ENCODE measurements around the gene CD180.

DNA sequence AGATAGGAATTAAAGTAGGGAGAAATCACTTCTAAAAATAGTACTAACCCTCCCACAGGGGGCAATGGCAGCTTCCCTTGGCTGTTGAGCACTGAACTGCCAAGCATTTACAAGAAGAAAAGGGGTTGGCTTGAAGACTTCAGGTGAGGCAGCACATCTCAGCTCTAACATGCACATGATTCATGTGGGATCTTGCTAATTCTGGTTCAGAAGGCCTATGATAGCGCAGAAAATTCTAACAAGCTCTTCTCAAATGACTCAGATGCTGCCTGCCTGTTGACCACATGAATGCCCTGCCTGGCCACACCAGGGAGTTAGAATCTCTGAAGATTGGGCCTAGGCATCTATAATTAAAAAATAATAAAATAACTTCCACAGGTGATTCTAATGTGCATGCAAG lies 22.6 kb downstream of the CD180 start:
- TF ChIP-seq, protein P1, sequence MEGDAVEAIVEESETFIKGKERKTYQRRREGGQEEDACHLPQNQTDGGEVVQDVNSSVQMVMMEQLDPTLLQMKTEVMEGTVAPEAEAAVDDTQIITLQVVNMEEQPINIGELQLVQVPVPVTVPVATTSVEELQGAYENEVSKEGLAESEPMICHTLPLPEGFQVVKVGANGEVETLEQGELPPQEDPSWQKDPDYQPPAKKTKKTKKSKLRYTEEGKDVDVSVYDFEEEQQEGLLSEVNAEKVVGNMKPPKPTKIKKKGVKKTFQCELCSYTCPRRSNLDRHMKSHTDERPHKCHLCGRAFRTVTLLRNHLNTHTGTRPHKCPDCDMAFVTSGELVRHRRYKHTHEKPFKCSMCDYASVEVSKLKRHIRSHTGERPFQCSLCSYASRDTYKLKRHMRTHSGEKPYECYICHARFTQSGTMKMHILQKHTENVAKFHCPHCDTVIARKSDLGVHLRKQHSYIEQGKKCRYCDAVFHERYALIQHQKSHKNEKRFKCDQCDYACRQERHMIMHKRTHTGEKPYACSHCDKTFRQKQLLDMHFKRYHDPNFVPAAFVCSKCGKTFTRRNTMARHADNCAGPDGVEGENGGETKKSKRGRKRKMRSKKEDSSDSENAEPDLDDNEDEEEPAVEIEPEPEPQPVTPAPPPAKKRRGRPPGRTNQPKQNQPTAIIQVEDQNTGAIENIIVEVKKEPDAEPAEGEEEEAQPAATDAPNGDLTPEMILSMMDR (IDR thresholded peaks at IDR 0.05): no peak
- no peak for TF ChIP-seq POLR2A (IDR thresholded peaks at IDR 0.05)

All from heart left ventricle (tissue), 13 donors.